Measurements from ENCODE around the gene CLDN15.

CLDN15 gene

GRCh38 chr7:101243646-101244374 lies 6.2 kb upstream of the CLDN15 start:
- DNase-seq = peak in 1 of 2 experiments; percentile 34

GRCh38 chr7:101241443-101242349 lies 4.1 kb upstream of the CLDN15 start:
- DNase-seq = no peak

GRCh38 chr7:101241015-101241363 lies 3.4 kb upstream of the CLDN15 start:
- no peak for DNase-seq

- DNase-seq = no peak
Measured at GRCh38 chr7:101240226-101241014, 2.8 kb upstream of the CLDN15 start.

- DNase-seq = no peak
Measured at GRCh38 chr7:101239951-101240220, 2.3 kb upstream of the CLDN15 start.

- no peak for DNase-seq
Measured at GRCh38 chr7:101239191-101239950, 1.8 kb upstream of the CLDN15 start.

- DNase-seq = no peak
Measured at GRCh38 chr7:101238226-101239182, 902 bp upstream of the CLDN15 start.

- DNase-seq = no peak
Measured at GRCh38 chr7:101236292-101236835, 1.2 kb downstream of the CLDN15 start.

GRCh38 chr7:101235522-101235921 lies 2.1 kb downstream of the CLDN15 start:
- no peak for DNase-seq

GRCh38 chr7:101235050-101235449 lies 2.6 kb downstream of the CLDN15 start:
- no peak for DNase-seq

GRCh38 chr7:101234636-101235035 lies 3.0 kb downstream of the CLDN15 start:
- no peak for DNase-seq

GRCh38 chr7:101233907-101234547 lies 3.6 kb downstream of the CLDN15 start:
- DNase-seq = peak in 1 of 2 experiments; percentile 15

GRCh38 chr7:101232141-101232850 lies 5.3 kb downstream of the CLDN15 start:
- DNase-seq = peak; percentile 23 to 87

GRCh38 chr7:101231644-101232043 lies 6.0 kb downstream of the CLDN15 start:
- no peak for DNase-seq

GRCh38 chr7:101226721-101227120 lies 10.9 kb downstream of the CLDN15 start:
- no peak for DNase-seq

GRCh38 chr7:101225650-101226049 lies 12.0 kb downstream of the CLDN15 start:
- no peak for DNase-seq

GRCh38 chr7:101223528-101223927 lies 14.1 kb downstream of the CLDN15 start:
- DNase-seq = no peak

- no peak for DNase-seq
Measured at GRCh38 chr7:101222275-101222830, 15.2 kb downstream of the CLDN15 start.

GRCh38 chr7:101220295-101220694 lies 17.3 kb downstream of the CLDN15 start:
- no peak for DNase-seq
